ENCODE data around the gene DAB1.

DAB1 gene

DNA sequence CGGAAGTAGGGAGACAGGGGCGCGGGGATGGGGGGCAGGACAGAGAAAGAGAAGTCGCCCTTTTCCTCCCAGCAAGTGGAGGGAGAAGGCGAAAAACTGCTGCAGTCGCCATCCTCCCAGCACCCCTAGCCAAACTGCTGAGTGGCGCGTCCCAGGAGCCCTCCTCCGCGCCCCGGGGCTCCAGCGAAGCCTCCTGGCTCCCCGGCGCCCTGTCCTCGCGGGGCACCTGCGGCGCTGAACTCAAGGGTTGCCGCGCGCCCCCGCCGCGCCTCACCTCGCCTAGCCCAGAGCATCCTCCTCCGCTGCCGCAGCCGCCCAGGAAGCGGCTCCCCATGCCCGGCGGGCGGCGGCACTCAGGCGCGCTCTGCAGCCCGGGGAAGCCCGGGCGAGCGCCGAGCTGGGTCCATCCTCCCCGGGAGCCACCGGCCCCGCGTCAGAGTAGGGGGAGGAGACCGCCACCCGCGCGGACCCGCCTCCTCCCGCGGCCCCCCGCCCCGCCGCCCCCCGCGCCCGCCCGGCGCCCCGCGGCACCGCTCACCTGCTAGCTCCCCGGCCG is at the start of gene DAB1:
Gene DAB1 (minus strand): TSS at position 405 of the 556 bp plus-strand sequence. CDS start 133,030 bp downstream, outside the sequence.
- Histone ChIP-seq H3K9ac (ENCODE audit: low read length) (no peak within 1 kb of the TSS), H2AFZ (ENCODE audit: low read length) (no peak within 1 kb of the TSS), H4K20me1 (ENCODE audit: insufficient read depth, low read length) (no peaks in the 10 kb centered on the region), H3K36me3 (ENCODE audit: insufficient read depth, low read length) (no peaks in the 10 kb centered on the region), H3K27me3 (ENCODE audit: insufficient read depth, low read length) (no peaks in the 10 kb centered on the region), H3K4me2 (ENCODE audit: low read length) (no peak within 1 kb of the TSS), H3K79me2 (ENCODE audit: insufficient read depth, low read length) (no peaks in the 10 kb centered on the region), H3K27ac (ENCODE audit: low read depth, low read length, poor library complexity, severe bottlenecking) (no peak within 1 kb of the TSS), H3K9me2 (ENCODE audit: low read depth, low read length) (no peaks in the 10 kb centered on the region), H3K9me3 (ENCODE audit: low read length) (no peaks in the 10 kb centered on the region), H3K4me3 (ENCODE audit: low read depth, low read length, poor library complexity, severe bottlenecking) (no peak within 1 kb of the TSS), H3K4me1 (ENCODE audit: insufficient read depth, low read length, severe bottlenecking) (no peaks in the 10 kb centered on the region), H3F3A (ENCODE audit: insufficient read depth, low read length) (no peaks in the 10 kb centered on the region)
- no peak for TF ChIP-seq EZH2 (IDR thresholded peaks at IDR 0.05; ENCODE audit: borderline replicate concordance, low read length)
- TF ChIP-seq, protein P1, sequence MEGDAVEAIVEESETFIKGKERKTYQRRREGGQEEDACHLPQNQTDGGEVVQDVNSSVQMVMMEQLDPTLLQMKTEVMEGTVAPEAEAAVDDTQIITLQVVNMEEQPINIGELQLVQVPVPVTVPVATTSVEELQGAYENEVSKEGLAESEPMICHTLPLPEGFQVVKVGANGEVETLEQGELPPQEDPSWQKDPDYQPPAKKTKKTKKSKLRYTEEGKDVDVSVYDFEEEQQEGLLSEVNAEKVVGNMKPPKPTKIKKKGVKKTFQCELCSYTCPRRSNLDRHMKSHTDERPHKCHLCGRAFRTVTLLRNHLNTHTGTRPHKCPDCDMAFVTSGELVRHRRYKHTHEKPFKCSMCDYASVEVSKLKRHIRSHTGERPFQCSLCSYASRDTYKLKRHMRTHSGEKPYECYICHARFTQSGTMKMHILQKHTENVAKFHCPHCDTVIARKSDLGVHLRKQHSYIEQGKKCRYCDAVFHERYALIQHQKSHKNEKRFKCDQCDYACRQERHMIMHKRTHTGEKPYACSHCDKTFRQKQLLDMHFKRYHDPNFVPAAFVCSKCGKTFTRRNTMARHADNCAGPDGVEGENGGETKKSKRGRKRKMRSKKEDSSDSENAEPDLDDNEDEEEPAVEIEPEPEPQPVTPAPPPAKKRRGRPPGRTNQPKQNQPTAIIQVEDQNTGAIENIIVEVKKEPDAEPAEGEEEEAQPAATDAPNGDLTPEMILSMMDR (IDR thresholded peaks at IDR 0.05; ENCODE audit: low read length): no peak

DNA sequence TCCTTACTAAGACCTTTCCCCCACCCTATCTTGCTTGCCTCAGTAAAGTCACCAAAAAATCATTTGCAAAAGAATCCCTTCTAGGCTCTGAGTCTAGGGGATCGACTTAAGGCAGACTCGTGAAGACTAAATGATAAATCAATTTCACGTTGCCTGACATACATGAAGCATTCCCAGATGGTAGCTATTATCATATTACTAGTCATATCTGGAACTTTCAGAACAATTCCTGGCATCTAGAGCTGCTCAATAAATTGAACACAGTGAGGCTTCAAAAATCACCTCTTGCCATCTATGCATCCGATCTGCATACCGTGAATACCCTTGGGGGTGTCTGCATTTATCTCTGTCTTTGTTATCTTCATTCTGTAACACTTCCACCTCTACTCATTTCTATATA is 49.6 kb upstream of the DAB1 start:
- Histone ChIP-seq H3K9ac (ENCODE audit: low read length) (no peak overlapping the region), H3K79me2 (ENCODE audit: insufficient read depth, low read length) (no peaks in the 10 kb centered on the region), H3K27ac (ENCODE audit: low read depth, low read length, poor library complexity, severe bottlenecking) (no peak overlapping the region), H2AFZ (ENCODE audit: low read length) (no peak overlapping the region), H3K4me2 (ENCODE audit: low read length) (no peak overlapping the region), H3F3A (ENCODE audit: insufficient read depth, low read length) (no peaks in the 10 kb centered on the region), H3K9me3 (ENCODE audit: low read length) (no peaks in the 10 kb centered on the region), H3K4me3 (ENCODE audit: low read depth, low read length, poor library complexity, severe bottlenecking) (no peak overlapping the region), H3K9me2 (ENCODE audit: low read depth, low read length) (no peaks in the 10 kb centered on the region), H3K36me3 (ENCODE audit: insufficient read depth, low read length) (no peaks in the 10 kb centered on the region), H3K4me1 (ENCODE audit: insufficient read depth, low read length, severe bottlenecking) (no peaks in the 10 kb centered on the region), H3K27me3 (ENCODE audit: insufficient read depth, low read length) (no peaks in the 10 kb centered on the region), H4K20me1 (ENCODE audit: insufficient read depth, low read length) (no peaks in the 10 kb centered on the region)
- TF ChIP-seq, protein P1 (IDR thresholded peaks at IDR 0.05; ENCODE audit: low read length): no peak
- TF ChIP-seq EZH2 (IDR thresholded peaks at IDR 0.05; ENCODE audit: borderline replicate concordance, low read length): no peak

DNA sequence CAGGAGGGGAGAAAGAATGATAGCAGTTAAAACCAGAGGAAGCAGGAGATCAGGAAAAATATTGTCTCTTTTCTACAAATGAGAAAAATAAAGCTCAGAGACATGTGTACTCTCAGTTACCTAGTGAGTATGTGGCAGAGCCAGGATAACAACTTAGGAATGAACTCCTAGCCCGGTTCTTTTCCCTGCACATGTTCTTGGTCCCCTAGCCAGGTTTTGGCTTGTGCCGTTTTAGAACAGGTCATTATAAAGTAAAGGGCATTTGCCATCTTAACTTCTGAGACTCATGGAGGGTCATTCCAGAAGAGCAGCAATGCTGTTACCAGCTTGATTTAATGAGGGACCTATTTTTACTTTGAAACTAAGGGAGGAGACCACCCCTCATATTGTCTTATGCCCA is 48.1 kb upstream of the DAB1 start:
- H2AFZ ChIP-seq (ENCODE audit: low read length): no peak overlapping the region
- no peak overlapping the region for H3K27ac ChIP-seq (ENCODE audit: low read depth, low read length, poor library complexity, severe bottlenecking)
- H4K20me1 ChIP-seq (ENCODE audit: insufficient read depth, low read length): no peaks in the 10 kb centered on the region
- H3K27me3 ChIP-seq (ENCODE audit: insufficient read depth, low read length): no peaks in the 10 kb centered on the region
- no peaks in the 10 kb centered on the region for H3F3A ChIP-seq (ENCODE audit: insufficient read depth, low read length)
- H3K4me3 ChIP-seq (ENCODE audit: low read depth, low read length, poor library complexity, severe bottlenecking): no peak overlapping the region
- no peaks in the 10 kb centered on the region for H3K4me1 ChIP-seq (ENCODE audit: insufficient read depth, low read length, severe bottlenecking)
- no peaks in the 10 kb centered on the region for H3K9me2 ChIP-seq (ENCODE audit: low read depth, low read length)
- no peak overlapping the region for H3K4me2 ChIP-seq (ENCODE audit: low read length)
- TF ChIP-seq, protein P1 (IDR thresholded peaks at IDR 0.05; ENCODE audit: low read length): no peak
- TF ChIP-seq EZH2 (IDR thresholded peaks at IDR 0.05; ENCODE audit: borderline replicate concordance, low read length): no peak
- no peaks in the 10 kb centered on the region for H3K9me3 ChIP-seq (ENCODE audit: low read length)
- no peak overlapping the region for H3K9ac ChIP-seq (ENCODE audit: low read length)
- no peaks in the 10 kb centered on the region for H3K79me2 ChIP-seq (ENCODE audit: insufficient read depth, low read length)
- H3K36me3 ChIP-seq (ENCODE audit: insufficient read depth, low read length): no peaks in the 10 kb centered on the region

All from OCI-LY1 (cell line).